ENCODE results near the gene PLCXD3.

GRCh38 chr5:41433552-41434181 is 76.7 kb downstream of the PLCXD3 start:
- TF ChIP-seq CTCF (IDR thresholded peaks at IDR 0.05), result no peak
- no peak for TF ChIP-seq POLR2A (IDR thresholded peaks at IDR 0.05)
- no peak for TF ChIP-seq EP300 (IDR thresholded peaks at IDR 0.05)

Measured in gastroesophageal sphincter (tissue), 3 donors.